ENCODE results near the gene CARD11.

CARD11 gene

GRCh38 chr7:3073763-3074458 is 30.2 kb upstream of the CARD11 start:
- H3K27ac Mint-ChIP-seq = no peak overlapping the region
- H3K9me3 Mint-ChIP-seq = peaks cover 32% of the 10 kb centered on the region
- H3K4me3 Mint-ChIP-seq = no peak overlapping the region
- peaks cover 21% of the 10 kb centered on the region for H3K36me3 Mint-ChIP-seq
- peaks cover 17% of the 10 kb centered on the region for H3K4me1 Mint-ChIP-seq
- DNase-seq = no peak
- CTCF ChIA-PET = interaction anchor here (0.9 kb wide), 1 partner anchor 81 kb away, joined by 3 read pairs; no protein-coding TSS in a partner anchor
- H3K27me3 Mint-ChIP-seq = peaks cover 27% of the 10 kb centered on the region

- CTCF ChIA-PET = no interaction called here
- H3K27ac Mint-ChIP-seq = no peak overlapping the region
- H3K4me3 Mint-ChIP-seq = no peak overlapping the region
Measured at GRCh38 chr7:3070908-3071307, 27.2 kb upstream of the CARD11 start.

DNA sequence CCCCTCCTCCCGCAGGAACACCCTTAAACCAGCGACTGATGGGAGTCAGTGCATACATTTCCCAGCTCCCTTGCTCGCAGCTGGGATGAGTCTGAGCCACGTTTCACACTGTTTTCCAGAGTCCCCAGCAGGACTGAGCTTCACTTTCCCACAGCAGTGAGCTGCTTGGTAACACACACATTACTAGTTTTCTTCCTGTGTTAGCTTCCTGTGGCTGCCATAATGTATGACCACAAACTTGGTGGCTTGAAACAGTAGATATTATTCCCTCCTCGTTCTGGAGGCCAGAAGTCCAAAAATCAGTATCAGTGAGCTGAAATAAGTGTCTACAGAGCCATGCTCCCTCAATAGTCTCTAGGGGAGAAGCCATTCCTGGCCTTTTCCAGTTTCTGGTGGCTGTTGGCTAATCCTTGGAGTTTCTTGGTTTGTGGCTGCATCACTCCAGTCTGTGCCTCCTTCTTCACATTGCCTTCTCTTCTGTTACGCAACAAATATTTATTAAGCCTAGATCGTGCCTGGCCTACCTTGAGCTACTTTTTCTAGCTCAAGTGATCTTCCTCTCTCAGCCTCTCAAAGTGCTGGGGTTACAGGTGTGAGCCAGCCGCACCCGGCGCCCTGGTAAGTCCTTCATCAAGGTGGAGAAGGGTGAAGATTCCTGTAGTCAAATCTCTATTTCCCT is 26.2 kb upstream of the CARD11 start:
- peaks cover 21% of the 10 kb centered on the region for H3K27me3 Mint-ChIP-seq
- CTCF ChIA-PET = interaction anchor here (1.0 to 2.5 kb wide), 7 partner anchors 14 to 350 kb away, joined by 3 to 14 read pairs (median 3); no protein-coding TSS in a partner anchor
- peak overlapping the region; percentile 71 for H3K27ac Mint-ChIP-seq
- no peak for DNase-seq
- H3K4me3 Mint-ChIP-seq = no peak overlapping the region
- H3K4me1 Mint-ChIP-seq = peaks cover 53% of the 10 kb centered on the region
- H3K36me3 Mint-ChIP-seq = peaks cover 21% of the 10 kb centered on the region
- H3K9me3 Mint-ChIP-seq = peaks cover 20% of the 10 kb centered on the region

More at GRCh38 chr7:3070908-3071307, 27.2 kb upstream of the CARD11 start:
- peaks cover 21% of the 10 kb centered on the region for H3K36me3 Mint-ChIP-seq
- peaks cover 43% of the 10 kb centered on the region for H3K4me1 Mint-ChIP-seq
- H3K27me3 Mint-ChIP-seq = peaks cover 21% of the 10 kb centered on the region
- H3K9me3 Mint-ChIP-seq = peaks cover 26% of the 10 kb centered on the region
- no peak for DNase-seq

DNA sequence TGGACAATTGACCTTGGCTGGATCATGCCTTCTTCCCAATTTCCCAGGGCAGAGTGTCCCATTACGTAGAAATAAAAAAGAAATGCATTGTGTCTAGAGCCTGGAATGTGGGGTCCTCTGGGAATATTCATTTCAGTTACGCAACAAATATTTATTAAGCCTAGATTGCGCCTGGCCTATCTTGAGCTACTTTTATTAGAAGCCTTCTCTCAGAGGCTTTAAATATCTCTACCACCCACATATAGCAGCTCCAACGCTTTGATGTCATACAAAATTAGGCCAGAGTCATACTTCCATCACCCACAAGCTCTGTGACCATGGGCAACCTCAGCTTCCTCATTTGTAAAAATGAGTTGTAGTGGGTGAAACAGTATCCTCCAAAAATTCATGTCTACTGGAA is 24.9 kb upstream of the CARD11 start:
- Mint-ChIP-seq H3K4me3 (no peak overlapping the region), H3K9me3 (peaks cover 20% of the 10 kb centered on the region), H3K36me3 (peaks cover 21% of the 10 kb centered on the region), H3K27me3 (peaks cover 16% of the 10 kb centered on the region), H3K4me1 (peaks cover 64% of the 10 kb centered on the region), H3K27ac (peak overlapping the region; percentile 6)
- DNase-seq = no peak
- CTCF ChIA-PET = interaction anchor here (0.9 to 2.5 kb wide), 3 partner anchors 22 to 86 kb away, joined by 3 to 14 read pairs (median 13); no protein-coding TSS in a partner anchor

DNA sequence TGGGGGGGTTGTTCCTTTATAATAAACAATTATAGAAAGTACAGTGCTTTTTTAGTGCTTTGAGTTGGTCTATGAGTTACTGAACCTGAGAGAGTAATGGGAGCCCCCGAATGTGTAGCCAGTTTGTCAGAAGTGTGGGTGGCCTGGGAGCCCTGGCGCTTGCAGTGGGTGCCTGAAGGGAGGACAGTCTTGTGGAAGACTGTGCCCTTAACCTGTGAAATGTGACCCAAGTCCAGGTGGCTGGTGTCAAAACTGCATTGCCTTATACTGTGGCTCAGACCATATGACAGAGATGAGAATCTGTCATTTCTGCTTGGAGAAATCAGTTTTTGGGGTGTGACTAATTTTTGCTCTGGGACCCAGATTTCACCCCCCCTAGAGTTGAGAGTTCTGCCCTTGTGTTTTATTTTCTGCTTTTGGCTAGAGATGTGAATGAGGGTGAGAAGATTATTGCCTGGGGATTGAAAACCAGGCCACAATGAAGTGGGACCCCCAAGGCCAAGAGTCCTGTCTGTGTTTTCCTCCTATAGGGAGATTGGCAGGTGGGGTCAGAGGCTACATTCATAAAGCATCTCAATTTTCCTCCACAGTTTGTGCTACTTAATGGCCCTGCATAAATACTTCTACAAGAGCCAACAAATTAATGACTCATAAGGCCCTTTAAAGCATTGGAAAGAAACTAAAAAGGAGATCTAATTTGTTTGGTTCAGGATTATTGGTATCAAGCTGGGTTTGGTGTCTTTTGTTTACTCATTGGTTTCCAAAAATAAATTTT is 24.1 kb upstream of the CARD11 start:
- Mint-ChIP-seq H3K4me3 (no peak overlapping the region), H3K27me3 (peaks cover 12% of the 10 kb centered on the region), H3K4me1 (peaks cover 71% of the 10 kb centered on the region), H3K36me3 (peaks cover 24% of the 10 kb centered on the region), H3K27ac (no peak overlapping the region), H3K9me3 (peaks cover 20% of the 10 kb centered on the region)
- CTCF ChIA-PET = interaction anchor here (1.3 to 7.0 kb wide), 7 partner anchors 14 to 87 kb away, joined by 3 to 68 read pairs (median 13); no protein-coding TSS in a partner anchor
- no peak for DNase-seq

DNA sequence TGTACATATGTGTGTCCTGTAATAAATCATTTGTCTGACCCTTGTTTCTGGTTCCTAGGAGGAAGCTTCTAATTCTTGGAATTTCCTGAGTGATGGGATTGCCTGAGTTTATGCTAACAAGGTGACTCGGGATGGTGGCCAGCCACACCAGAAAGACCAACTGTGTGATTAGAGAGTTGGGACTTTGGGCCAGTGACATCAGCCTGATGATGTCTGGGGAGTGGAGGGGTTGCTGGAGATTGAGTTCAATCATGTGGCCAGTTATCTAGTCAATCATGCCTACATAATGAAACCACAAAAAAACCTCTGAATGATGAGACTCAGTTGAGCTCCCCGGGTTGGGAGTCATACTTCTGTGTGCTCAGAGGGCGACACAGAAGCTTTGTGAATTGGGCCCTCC is 23.5 kb upstream of the CARD11 start:
- Mint-ChIP-seq H3K9me3 (peaks cover 20% of the 10 kb centered on the region), H3K36me3 (peaks cover 25% of the 10 kb centered on the region), H3K27ac (no peak overlapping the region), H3K27me3 (peaks cover 8% of the 10 kb centered on the region), H3K4me1 (peaks cover 77% of the 10 kb centered on the region), H3K4me3 (no peak overlapping the region)
- CTCF ChIA-PET = interaction anchor here (1.1 to 7.0 kb wide), 8 partner anchors 8 to 204 kb away, joined by 3 to 68 read pairs (median 7); no protein-coding TSS in a partner anchor
- no peak for DNase-seq

DNA sequence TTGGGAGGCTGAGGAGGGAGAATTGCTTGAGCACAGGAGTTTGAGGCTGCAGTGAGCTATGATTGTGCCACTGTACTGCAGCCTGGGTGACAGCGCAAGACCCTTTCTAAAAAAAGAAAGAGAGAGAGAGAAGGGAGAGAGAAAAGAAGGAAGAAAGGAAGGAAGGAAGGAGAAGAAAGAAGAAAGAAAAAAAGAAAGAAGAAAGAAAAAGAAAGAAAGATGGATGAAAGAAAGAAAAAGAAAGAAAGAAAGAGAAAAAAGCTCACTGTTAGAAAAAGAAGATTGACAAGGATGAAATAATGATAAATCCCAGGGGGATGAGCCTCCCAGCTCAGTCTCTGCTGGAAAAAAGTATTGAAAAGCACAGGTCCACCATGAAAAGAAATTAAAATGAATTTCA is 22.8 kb upstream of the CARD11 start:
- DNase-seq = no peak
- H3K27ac Mint-ChIP-seq = no peak overlapping the region
- H3K27me3 Mint-ChIP-seq = peaks cover 8% of the 10 kb centered on the region
- H3K36me3 Mint-ChIP-seq = peaks cover 28% of the 10 kb centered on the region
- H3K4me1 Mint-ChIP-seq = peaks cover 80% of the 10 kb centered on the region
- peaks cover 22% of the 10 kb centered on the region for H3K9me3 Mint-ChIP-seq
- no peak overlapping the region for H3K4me3 Mint-ChIP-seq
- CTCF ChIA-PET = interaction anchor here (1.0 to 7.0 kb wide), 14 partner anchors 8 to 203 kb away, joined by 3 to 68 read pairs (median 4); no protein-coding TSS in a partner anchor

GRCh38 chr7:3065724-3066143 is 22.1 kb upstream of the CARD11 start:
- DNase-seq = peak; percentile 74
- Mint-ChIP-seq H3K36me3 (peaks cover 23% of the 10 kb centered on the region), H3K4me1 (peaks cover 81% of the 10 kb centered on the region), H3K27me3 (peaks cover 8% of the 10 kb centered on the region), H3K4me3 (no peak overlapping the region), H3K27ac (peak overlapping the region; percentile 74), H3K9me3 (peaks cover 15% of the 10 kb centered on the region)
- CTCF ChIA-PET = interaction anchor here (0.8 to 7.0 kb wide), 24 partner anchors 9 to 202 kb away, joined by 3 to 68 read pairs (median 4); no protein-coding TSS in a partner anchor

- no peak overlapping the region for H3K4me3 Mint-ChIP-seq
- H3K27ac Mint-ChIP-seq = peak overlapping the region; percentile 93
- H3K4me1 Mint-ChIP-seq = peaks cover 68% of the 10 kb centered on the region
- DNase-seq = no peak
- H3K27me3 Mint-ChIP-seq = peaks cover 8% of the 10 kb centered on the region
- H3K36me3 Mint-ChIP-seq = peaks cover 10% of the 10 kb centered on the region
- H3K9me3 Mint-ChIP-seq = peaks cover 6% of the 10 kb centered on the region
- CTCF ChIA-PET = interaction anchor here (1.5 to 7.0 kb wide), 9 partner anchors 28 to 199 kb away, joined by 4 to 68 read pairs (median 11); no protein-coding TSS in a partner anchor
Measured at GRCh38 chr7:3064067-3064466, 20.4 kb upstream of the CARD11 start.

GRCh38 chr7:3063016-3063753 is 19.5 kb upstream of the CARD11 start:
- Mint-ChIP-seq H3K36me3 (peaks cover 10% of the 10 kb centered on the region), H3K9me3 (peaks cover 6% of the 10 kb centered on the region), H3K4me1 (peaks cover 62% of the 10 kb centered on the region), H3K27me3 (peaks cover 8% of the 10 kb centered on the region), H3K27ac (peak overlapping the region; percentile 93), H3K4me3 (peak overlapping the region; percentile 55)
- DNase-seq = peak; percentile 86
- CTCF ChIA-PET = interaction anchor here (1.5 to 7.0 kb wide), 5 partner anchors 20 to 176 kb away, joined by 3 to 68 read pairs (median 10); partner anchors contain the start of gene CARD11

DNA sequence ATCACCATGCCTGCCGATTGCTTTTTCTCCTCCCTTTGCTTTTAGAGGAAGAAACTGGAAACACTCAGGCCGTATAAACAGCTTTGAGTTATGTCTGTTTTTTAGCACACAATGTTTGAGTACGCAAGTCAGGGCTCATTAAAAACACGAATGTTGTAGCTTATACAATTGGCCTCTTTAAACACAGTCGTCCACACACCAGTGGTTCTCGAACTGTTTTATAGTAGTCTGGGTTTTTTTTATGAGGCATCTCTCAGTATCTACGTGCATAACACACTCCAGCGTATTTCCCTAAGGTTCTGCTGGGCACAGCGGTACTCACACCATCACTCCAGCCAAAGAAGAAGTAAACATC is 13.4 kb upstream of the CARD11 start:
- DNase-seq = no peak
- Mint-ChIP-seq H3K9me3 (peaks cover 13% of the 10 kb centered on the region), H3K4me1 (peaks cover 6% of the 10 kb centered on the region), H3K27ac (no peak overlapping the region), H3K36me3 (peaks cover 6% of the 10 kb centered on the region), H3K27me3 (peaks cover 33% of the 10 kb centered on the region), H3K4me3 (no peak overlapping the region)
- CTCF ChIA-PET = no interaction called here

DNA sequence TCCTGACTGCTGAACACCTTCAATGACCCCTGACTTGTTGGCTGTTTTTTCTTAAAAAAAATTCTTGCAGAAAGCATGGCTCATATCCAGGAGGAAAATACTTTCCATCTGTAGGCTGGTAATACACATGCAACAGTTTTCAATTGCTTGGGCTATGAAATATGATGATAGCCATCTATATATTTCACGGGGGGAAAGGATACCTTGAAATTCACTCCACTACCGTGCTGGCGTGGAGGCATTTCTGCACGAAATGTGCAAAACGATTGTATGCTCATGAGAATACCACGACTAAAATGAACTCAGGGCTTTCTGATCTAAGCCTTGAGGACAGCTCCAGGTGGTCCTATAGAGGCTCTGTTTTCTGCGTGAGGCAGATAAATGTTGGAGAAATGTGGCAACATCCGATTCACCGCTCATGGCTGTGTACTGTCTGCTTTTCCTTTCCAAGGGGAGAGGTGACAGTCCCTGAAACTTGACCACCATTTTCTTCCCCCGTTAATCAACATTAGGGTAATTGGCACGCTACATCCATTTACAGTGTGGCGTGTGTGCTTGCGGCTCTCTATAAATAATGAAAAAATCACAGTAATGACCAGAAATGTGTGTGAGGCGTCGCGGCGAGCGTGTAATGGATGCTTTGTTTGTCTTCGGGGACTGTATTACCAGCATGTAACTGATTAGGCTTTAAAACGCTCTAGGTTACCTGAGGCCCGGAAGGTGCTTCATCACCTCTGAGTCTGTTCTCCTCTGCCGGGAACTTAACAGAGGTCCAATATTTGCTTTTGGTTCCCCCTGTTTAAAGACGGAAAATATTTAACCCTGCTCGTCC is 12.8 kb upstream of the CARD11 start:
- Mint-ChIP-seq H3K27ac (no peak overlapping the region), H3K27me3 (peaks cover 38% of the 10 kb centered on the region), H3K36me3 (peaks cover 1% of the 10 kb centered on the region), H3K4me3 (no peak overlapping the region), H3K4me1 (peaks cover 2% of the 10 kb centered on the region), H3K9me3 (peaks cover 13% of the 10 kb centered on the region)
- no peak for DNase-seq
- CTCF ChIA-PET = no interaction called here

GRCh38 chr7:3055626-3056025 is 12.0 kb upstream of the CARD11 start:
- no peak for DNase-seq
- no peaks in the 10 kb centered on the region for H3K4me1 Mint-ChIP-seq
- H3K9me3 Mint-ChIP-seq = peaks cover 17% of the 10 kb centered on the region
- H3K36me3 Mint-ChIP-seq = no peaks in the 10 kb centered on the region
- CTCF ChIA-PET = no interaction called here
- no peak overlapping the region for H3K4me3 Mint-ChIP-seq
- peaks cover 43% of the 10 kb centered on the region for H3K27me3 Mint-ChIP-seq
- no peak overlapping the region for H3K27ac Mint-ChIP-seq
